HG02840 (cell line): ENCODE measurements around the gene PASD1.
"Not testable (repeated sequence)": the region's sequence is repeated elsewhere in the genome, so short reads cannot be mapped to it uniquely, and the experiment has no call there.

Experiments used
- ATAC-seq: cut with Tn5 transposase; IDR thresholded peaks from one replicate; pipeline ENCODE4 v1.9.1; 2021; ENCODE audit warnings: mild to moderate bottlenecking, moderate library complexity, moderate number of reproducible peaks; ENCODE audit not compliant: unreplicated experiment, low FRiP score

The PASD1 gene

GRCh38 chrX:151604931-151605330, 41.5 kb downstream of the PASD1 start:
- no peak for ATAC-seq

DNA sequence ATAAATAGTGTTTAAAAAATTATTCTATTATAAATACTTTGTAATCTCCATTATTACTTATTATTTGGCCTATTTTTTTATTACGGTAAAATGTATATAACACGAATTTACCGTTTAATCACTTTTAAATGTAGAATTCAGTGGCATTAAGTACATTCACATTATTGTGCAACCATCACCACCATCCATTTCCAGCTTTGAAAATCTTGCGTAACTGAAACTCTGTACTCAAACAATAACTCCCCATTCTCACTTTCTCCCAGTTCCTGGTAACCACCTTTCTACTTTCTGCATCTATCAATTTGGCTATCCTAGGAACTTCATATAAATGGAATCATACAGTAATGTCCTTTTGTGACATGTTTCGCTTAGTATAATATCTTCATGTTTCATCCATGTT, 45.7 kb downstream of the PASD1 start:
- ATAC-seq = no peak

DNA sequence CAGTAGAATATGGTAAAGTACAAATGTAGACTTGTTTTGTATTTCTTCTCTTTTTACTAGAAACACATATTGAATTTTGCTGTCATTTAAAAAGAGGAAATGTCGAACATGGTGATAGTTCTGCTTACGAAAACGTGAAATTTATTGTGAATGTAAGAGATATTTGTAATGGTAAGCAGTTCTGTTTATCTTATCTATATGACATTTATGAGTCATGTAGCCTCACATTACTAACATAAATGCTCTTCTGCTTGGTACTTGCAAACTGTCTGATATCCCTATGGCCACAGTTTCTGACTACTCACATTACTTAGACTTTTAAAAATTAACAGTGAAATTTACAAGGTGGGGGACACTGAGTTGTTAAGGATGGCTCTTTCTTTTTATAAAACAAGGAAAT, 57.9 kb downstream of the PASD1 start:
- ATAC-seq = no peak

DNA sequence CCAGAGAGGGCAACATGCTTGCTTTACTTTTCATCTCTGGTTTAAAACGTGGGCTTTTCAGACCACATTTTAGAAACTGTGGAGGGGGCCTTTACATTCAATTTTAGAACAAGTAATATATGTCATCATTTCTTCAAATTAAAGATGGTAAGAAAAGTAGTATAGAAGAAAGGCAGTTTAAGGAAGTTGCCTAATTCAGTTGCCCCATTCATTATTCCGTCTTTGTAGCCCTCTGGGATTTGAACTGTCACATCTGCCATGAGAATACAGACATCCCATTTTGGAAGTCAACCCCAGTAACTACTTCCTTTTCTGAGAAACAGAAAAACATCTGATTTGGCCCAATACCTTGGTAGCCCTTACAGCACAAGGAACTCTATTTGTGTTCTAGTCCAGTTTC, 61.2 kb downstream of the PASD1 start:
- ATAC-seq = no peak

DNA sequence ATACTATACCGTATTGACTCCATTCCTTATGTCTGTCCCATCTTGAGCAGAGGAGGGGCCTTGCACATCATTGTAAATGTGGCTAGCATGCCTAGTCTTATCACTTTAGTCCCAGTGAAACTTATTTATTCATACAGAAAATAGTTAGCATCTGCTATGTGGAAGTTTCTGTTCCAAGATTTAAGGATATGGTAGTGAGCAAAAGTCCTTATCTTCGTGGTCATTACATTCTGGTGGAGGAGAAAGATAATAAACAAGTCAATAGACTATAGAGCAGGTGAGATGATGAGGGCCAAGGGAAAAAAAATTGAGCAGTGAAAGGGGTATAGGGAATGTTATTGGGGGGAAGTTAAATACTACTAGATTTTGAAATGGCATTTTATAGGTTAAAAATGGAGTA, 68.3 kb downstream of the PASD1 start:
- no peak for ATAC-seq

DNA sequence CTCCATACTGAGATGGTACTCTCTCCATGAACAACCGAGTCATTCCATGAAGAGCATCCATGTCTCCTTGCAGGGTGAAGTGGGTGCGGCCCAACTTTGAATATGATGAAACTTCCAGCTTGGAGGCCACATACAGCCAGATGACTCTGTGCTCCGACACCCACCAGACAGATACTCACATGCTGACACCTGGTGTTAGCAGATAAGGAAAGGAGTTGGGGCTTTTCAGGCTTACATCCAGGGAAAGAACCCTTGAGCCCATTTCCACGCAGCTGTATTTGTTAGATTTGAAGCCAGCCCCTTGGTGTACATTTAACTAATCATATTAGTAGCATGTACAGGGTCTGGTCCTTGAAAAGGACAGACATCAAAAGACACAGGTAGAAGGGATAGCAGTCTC, 69.7 kb downstream of the PASD1 start:
- ATAC-seq = no peak

GRCh38 chrX:151634937-151635336, 71.5 kb downstream of the PASD1 start:
- ATAC-seq = no peak

- ATAC-seq = no peak
Measured at GRCh38 chrX:151641564-151641963, 78.1 kb downstream of the PASD1 start.

DNA sequence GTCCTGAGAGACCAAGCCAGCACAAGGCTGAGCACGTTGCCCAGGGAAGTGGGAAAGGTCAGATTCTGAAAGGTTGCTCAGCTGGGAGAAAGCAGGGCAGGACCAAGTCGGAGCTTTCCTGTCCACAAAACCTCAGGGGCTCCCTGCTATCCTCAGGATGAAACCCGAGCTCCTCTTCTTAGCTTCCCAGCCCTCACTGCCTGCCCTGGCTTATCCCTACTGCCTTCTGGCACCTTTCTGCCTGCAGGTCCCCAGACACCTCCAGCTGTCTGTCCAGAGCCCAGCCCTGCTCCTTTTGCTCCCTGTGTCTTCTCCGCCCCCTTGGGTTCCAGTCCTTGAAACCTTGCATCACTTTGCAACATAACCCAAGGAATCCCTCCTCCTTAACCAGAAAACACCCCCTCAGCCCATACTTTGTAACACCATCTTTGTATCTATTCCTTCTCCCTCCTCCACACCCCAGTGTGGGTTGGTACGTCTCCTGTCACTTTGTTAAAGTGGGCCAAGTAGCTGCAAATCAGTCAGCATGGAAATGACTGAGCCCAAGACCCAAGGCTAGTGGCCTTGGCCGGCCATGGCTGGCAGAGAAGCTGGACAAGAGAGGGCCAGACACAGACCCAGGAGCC, 111.8 kb downstream of the PASD1 start:
- no peak for ATAC-seq

DNA sequence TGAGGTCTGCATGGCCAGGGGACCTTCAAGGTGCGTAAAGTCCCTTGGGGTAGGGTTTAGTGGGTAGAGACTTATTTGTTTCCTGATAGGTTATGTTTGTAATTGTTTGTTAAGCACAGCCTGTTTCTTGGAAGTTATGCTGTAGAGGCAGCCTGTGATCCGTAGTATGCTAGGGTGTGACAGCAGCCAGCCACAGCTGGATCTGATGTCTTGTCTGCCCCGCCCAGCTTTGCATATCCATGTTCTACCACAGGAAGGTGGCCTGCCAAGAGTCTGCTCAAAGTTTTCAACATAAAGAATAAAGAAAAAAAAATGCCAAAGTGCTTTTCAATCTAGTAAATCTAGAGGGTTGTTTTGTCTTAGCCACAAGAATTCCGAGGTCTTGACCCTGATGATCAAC, 112.7 kb downstream of the PASD1 start:
- ATAC-seq = no peak

- ATAC-seq = no peak
Measured at GRCh38 chrX:151679798-151680402, 116.4 kb downstream of the PASD1 start.

GRCh38 chrX:151680805-151681204, 117.3 kb downstream of the PASD1 start:
- ATAC-seq = no peak

GRCh38 chrX:151687635-151688034, 124.2 kb downstream of the PASD1 start:
- ATAC-seq = no peak

- ATAC-seq = no peak
Measured at GRCh38 chrX:151688695-151689094, 125.2 kb downstream of the PASD1 start.

- no peak for ATAC-seq
Measured at GRCh38 chrX:151692825-151693224, 129.3 kb downstream of the PASD1 start.

GRCh38 chrX:151694121-151694520, 130.6 kb downstream of the PASD1 start:
- no peak for ATAC-seq

DNA sequence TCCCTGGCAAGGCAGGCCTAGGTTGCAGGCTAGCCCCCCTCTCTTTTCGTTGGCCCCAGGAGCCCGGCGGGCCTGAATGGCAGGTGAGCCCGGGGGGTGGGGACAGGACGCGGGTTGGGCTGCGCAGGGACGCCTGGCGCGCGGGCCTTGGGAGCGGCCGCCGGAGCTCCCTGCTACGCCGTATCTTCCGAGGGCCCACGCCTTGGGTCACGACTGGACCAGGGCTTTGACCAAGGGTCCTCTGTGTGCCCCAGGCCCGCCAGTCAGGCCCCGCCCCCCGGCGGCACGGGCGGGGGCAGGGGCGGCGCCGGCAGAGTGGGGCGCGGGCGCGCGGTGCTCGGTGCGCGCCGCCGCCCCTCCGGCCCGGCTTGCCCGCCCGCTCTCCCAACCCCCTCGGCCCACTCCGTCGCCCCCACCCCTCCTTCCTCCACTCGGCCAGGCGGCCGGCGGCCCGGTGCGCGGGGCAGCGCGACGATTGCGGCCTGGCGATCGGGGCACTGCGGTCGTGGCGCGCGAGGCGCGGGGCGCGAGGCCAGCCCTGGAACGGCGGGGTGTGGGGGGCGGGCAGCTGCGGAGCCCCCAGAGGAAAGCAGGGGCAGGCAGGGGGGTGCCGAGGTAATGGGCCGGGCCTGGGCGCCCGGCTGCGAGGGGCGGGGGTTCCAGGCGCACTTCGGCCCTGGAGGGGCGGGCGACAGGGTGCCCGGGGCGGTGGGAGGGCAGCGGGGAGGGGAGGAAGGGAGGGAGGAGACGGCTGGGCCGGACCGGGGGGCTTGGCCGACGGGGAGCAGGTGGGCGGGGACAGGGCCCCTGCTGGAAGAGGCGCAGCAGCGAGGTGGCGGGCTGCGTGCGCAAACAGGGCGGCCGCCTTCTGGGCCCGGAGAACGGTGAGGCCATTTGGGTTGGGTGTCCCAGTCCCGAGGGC, 131.4 kb downstream of the PASD1 start, which contains the start of gene PRRG3:
PRRG3 (plus strand) TSS at position 798 of the 922 bp plus-strand sequence. CDS start 3,357 bp downstream, outside the sequence.
- no peak for ATAC-seq

- ATAC-seq = no peak
Measured at GRCh38 chrX:151695583-151696340, 132.3 kb downstream of the PASD1 start.

DNA sequence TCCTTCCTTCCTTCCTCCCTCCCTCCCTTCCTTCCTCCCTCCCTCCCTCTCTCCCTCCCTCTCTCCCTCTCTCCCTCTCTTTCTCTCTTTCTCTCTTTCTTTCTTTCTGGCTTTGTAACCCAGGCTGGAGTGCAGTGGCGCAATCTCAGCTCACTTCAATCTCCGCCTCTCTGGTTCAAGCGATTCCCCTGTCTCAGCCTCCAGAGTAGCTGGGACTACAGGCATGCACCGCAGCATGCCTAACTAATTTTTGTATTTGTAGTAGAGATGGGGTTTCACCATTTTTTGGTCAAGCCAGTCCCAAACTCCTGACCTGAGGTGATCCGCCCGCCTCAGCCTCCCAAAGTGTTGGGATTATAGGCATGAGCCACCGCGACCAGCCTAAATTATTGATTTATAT, 133.6 kb downstream of the PASD1 start:
- not testable (repeated sequence) for ATAC-seq

- ATAC-seq = no peak
Measured at GRCh38 chrX:151697522-151697921, 134.0 kb downstream of the PASD1 start.

GRCh38 chrX:151698485-151698884, 135.0 kb downstream of the PASD1 start:
- ATAC-seq = no peak
